ENCODE data around the gene NTNG1. TPM values are rescaled to one million over a fixed set of nuclear protein-coding genes. Genes with fewer than 3 reads are reported as not detected.

NTNG1 gene
- total and polyA plus RNA-seq, 2 of the 8 experiments (the other 6 are each of a cell fraction or from before 2014, with no cell fraction given) = 1.2 to 4.1 TPM

- Histone ChIP-seq H3K9ac (replicated peaks in 1 of 4; ENCODE audit: extremely low read depth in 1 of 4, low read depth in 3 of 4, low read length in 3 of 4) (no peak overlapping the region), H2BK20ac (ENCODE audit: low read length) (no peak overlapping the region), H3K23me2 (ENCODE audit: low read depth, low read length) (no peaks in the 10 kb centered on the region), H3K4me1 (replicated peaks in 1 of 4; ENCODE audit: control insufficient read depth in 3 of 4, insufficient read depth in 4 of 4, low read length in 3 of 4) (peaks cover 0 to 4% (median 0%) of the 10 kb centered on the region in 4 experiments; a peak in 1 of 7 replicates), H2AK5ac (ENCODE audit: low read depth, low read length) (no peak overlapping the region), H3K56ac (replicated peaks; ENCODE audit: insufficient read length, low read depth, low read length) (no peak overlapping the region), H3K27ac (ENCODE audit: low read depth, low read length) (no peak overlapping the region), H2BK5ac (ENCODE audit: low read depth, low read length) (no peak overlapping the region), H4K20me1 (replicated peaks in 1 of 2; ENCODE audit: control insufficient read depth in 1 of 2, insufficient read depth in 2 of 2, low read length in 2 of 2) (no peaks in the 10 kb centered on the region), H3K18ac (ENCODE audit: extremely low read depth, low read length) (no peak overlapping the region), H4K8ac (ENCODE audit: extremely low read depth, insufficient read depth, low read length) (no peak overlapping the region), H3K4ac (replicated peaks; ENCODE audit: insufficient read length, low read depth, low read length) (no peak overlapping the region), H3K4me2 (ENCODE audit: insufficient read depth in 1 of 2, low read depth in 2 of 2, low read length in 2 of 2) (no peak overlapping the region), H3K23ac (ENCODE audit: insufficient read length) (no peak overlapping the region), H3K79me2 (ENCODE audit: control insufficient read depth in 1 of 2, insufficient read depth in 2 of 2, low read length in 2 of 2) (no peaks in the 10 kb centered on the region), H4K5ac (ENCODE audit: insufficient read length, low read depth, low read length) (no peak overlapping the region), H3K9me3 (ENCODE audit: insufficient read depth in 2 of 2, low read depth in 1 of 2, low read length in 1 of 2) (no peaks in the 10 kb centered on the region), H2BK120ac (replicated peaks; ENCODE audit: low read depth, low read length) (no peak overlapping the region), H4K91ac (replicated peaks; ENCODE audit: insufficient read length, low read length) (no peak overlapping the region), H3K14ac (ENCODE audit: insufficient read length) (no peak overlapping the region), H3K79me1 (ENCODE audit: low read depth, low read length) (no peaks in the 10 kb centered on the region), H3K4me3 (ENCODE audit: extremely low read depth in 1 of 4, insufficient read depth in 2 of 4, low read depth in 3 of 4, low read length in 4 of 4) (no peak overlapping the region), H2BK15ac (ENCODE audit: low read length) (no peak overlapping the region), H3K27me3 (replicated peaks in 1 of 4; ENCODE audit: control insufficient read depth in 3 of 4, extremely low read depth in 1 of 4, insufficient read depth in 3 of 4, low read length in 3 of 4) (no peaks in the 10 kb centered on the region), H2BK12ac (ENCODE audit: low read depth, low read length) (no peak overlapping the region), H2AFZ (ENCODE audit: low read length) (no peak overlapping the region), H3K36me3 (ENCODE audit: control insufficient read depth in 2 of 4, insufficient read depth in 4 of 4, low read length in 3 of 4) (no peaks in the 10 kb centered on the region)
- POLR2A ChIA-PET (ENCODE audit: partially characterized antibody) = no interaction called here
- 91% methylated on average over 2 of the region's 2 CpGs; no CpG with 5 or more reads in 1 of the 2 experiments for WGBS, 2 experiments (ENCODE audit: extremely low coverage in 1 of 2, insufficient coverage in 1 of 2, insufficient read length in 1 of 2, insufficient replicate concordance in 2 of 2, low coverage in 1 of 2, low lambda C conversion rate in 2 of 2, missing lambda C conversion rate in 1 of 2)
- CTCF ChIA-PET (ENCODE audit: partially characterized antibody) = interaction anchor here (0.8 to 1.0 kb wide), 2 partner anchors 16 to 17 kb away, joined by 3 to 4 read pairs; no protein-coding TSS in a partner anchor
- no peak for FAIRE-seq
- DNase-seq (ENCODE audit: low read depth in 1 of 2, low spot score in 2 of 2) = no peak
- no peak for TF ChIP-seq EP300 (IDR thresholded peaks at IDR 0.05; ENCODE audit: borderline replicate concordance in 1 of 2, low read depth in 2 of 2, low read length in 2 of 2)
These were observed 273.1 kb downstream of the NTNG1 start for GRCh38 chr1:107413951-107414350.
